Dermis blood vessel endothelial cell (primary cell): ENCODE results near the gene EFNB1. TPM values are rescaled to one million over a fixed set of nuclear protein-coding genes. Genes with fewer than 3 reads are reported as not detected.

Source experiments
- DNase-seq: peaks from one replicate; pipeline ENCODE4 v3.0.0; 2010
- total RNA-seq: library from RNA; depleted of rRNA; stranded (reverse); fragments of >200 nt; gene quantifications from 2 replicates; pipeline ENCODE4 v1.2.3, GENCODE V29; 2014

The EFNB1 gene
- total RNA-seq, 1 donor from 2014 or later, result 43.4 TPM

DNA sequence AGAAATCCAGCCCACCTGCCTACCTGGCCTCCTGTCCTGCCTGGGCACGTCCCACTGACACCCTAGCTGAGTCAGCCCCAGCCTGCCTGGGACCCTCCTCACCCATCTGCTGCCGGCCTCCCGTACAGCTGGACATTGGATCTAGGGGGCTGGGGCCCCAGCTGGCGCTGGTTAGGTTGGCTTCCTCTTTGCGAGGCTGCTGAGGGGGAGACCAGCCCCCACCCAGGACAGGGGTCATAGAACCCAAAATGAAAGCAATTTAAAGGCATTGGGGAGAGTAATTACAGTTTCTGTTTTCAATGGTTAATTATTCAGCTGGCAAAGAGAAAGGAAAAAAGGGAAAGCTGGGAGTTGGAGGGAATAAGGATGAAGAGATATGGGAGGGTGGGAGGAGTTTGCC lies 15.8 kb downstream of the EFNB1 start:
- no peak for DNase-seq

DNA sequence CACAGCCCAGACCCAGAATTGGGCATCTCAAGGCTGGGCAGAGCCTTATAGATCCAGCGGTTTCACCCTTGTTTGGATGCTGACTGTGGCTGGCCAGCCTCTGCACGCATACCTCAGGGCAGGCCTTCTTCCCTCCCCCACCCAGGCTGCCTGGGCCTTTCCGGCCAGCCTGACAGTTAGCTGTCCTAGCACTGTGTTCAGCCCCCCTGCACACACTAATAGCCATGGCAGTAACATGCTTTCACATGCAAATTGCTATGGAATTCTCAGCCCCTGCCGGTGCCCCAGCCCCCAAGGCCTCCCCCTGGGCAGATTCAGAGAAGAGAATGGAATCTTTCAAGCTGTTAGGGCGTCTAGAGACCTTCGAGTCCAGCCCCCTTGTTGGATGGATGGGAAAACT lies 17.7 kb downstream of the EFNB1 start:
- DNase-seq, result no peak

DNA sequence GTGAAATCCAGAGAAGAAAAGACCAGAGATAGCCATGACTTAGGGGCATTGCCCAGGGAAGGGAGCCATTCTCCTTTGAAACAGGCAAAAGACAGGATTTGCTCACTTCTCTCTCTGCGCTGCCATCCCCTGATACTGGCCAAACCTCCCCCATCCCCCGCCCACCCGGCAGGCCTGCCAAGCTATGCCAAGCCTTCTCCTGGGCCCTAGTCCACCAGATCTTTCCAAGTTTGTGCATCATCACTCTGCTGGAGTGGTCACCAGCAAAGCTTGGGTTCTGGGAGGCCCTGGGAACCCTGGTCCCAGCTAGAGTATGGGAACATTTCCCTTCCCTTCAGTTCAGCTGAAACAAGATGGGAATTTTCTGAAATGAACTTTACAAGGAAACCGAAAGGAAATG lies 18.4 kb downstream of the EFNB1 start:
- no peak for DNase-seq

DNA sequence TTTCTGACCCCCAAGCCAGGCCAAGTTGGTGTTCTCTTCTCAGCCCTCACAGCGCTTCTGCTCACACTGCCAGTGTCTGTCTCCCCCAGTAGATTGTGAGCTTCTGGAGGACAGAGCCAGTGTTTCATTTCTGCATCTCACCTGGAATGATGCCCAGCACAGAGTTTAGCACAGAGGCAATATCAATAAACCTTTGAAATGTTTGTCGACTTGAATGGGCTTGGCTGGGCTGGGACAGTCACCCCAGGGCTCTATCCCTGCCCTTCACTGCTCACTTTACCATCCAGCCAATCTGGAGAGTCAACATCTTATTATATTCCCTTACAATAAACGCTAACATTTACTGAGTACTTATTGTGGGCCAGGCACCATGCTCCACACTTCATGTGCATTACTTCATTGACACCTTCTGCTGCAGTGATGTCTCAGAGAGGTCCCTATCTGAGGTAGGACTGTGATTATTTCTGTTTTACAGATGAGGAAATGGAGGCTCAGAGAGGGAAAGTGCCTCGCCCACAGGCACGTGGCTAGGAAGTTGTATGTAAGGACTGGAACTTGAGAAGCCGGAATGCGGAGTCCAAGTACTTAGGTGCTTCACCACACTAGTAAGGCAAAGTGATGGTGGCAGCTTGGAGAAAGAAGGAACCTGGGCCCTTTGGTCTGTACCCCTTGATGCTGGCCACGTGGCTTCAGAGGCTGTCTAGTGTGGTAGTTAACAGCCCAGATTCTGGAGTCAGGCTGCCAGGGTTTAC lies 19.5 kb downstream of the EFNB1 start:
- DNase-seq, result no peak

DNA sequence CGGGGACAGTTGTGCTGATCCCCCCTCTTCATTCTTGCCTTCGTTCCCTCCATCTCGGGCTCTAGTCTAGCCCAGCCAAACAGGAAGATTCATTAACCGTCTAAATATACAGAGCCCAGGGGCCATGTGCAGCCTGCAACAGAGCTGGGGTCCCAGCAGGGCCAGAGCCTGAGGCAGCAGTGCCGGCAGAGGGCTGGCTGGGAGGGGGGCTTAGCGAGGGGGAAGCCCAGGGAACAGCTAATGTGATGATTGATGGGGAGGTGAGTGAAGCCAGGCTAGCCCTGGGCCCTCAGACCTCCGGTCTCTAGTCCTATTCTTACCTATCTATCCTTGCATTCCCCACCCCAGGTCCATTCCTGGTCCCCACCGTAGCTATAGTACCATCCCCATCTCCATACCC lies 22.3 kb downstream of the EFNB1 start:
- no peak for DNase-seq

DNA sequence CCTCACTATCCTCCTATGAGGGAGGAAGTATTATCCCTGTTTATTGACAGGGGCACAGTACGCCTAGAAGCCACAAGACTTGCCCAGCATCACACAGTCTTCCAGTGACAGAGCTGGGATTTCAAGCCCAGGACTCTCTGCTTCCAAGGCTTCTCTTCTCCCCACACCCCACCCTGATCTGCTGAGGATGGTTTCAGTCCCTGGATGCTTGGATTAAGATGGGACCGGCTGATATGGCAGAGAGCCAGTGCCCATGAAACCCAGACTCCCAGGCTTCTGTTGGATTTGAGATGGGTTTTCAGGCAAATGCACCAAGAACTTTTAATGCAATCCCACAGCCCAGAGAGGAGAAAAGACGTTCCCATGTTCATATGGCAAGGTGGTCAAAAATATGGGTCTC lies 23.2 kb downstream of the EFNB1 start:
- no peak for DNase-seq

DNA sequence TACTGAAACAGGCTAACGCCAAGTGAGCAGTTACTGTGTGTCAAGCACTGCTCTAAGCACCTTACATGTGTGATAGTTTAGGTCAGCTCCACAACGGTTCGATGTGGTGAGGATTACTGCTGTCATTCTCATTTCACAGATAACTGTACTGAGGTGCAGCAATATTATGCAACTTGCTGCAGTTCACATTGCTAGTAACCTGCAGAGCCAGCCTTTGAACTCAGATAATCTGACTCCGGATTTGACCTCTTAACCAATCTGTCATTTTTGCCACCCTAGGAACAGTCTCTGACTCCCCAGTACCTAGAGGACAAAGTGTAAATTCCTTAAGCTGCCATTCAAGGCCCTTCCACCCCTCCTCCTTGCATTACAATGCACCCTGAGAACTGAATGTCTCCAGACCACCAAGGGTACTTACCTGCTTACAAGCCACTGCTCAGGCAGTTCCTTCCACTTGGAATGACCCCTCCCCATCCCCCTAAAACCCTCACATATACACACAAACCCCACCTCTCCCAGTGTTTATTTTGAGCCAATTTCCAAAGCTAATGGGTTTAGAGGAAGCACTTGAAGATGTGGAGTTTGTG lies 24.9 kb downstream of the EFNB1 start:
- no peak for DNase-seq

DNA sequence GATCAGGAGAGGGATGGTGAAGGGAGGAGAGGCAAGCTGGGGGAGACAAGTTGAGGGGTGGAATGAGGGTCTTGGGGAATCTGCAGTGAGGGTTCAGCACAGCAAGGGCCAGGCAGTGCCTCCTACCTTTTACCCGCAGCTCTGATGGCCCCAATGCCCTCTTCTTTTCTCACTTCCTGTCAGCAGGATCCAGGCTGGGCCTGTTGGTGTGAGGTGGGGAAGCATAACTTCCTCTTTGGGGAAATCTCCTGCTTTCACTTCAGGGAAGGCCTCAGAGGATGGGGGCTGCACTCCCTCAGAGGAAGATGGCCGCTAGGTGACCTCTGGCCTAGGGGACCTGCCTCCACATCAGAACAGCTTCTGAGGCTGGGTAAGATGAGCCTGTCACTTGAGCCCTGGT lies 36.5 kb downstream of the EFNB1 start:
- no peak for DNase-seq

DNA sequence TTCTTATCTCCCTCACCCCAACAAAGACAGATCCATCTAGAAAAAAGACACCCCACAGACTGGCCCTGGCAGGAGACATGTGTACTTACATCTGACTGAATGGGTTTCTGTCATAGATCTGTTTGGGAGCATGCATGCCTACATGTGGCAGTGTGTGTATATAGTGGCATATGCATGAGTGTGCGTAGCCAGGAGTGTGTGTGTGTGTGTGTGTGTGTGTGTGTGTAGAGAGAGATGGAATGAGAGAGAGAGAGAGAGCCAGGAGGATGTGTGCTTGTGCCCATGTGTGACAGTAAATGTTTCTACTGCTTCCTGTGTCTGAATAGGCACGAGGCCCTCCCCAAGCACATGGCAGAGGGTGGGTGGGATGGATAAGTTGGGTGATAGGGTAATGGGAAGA lies 37.1 kb downstream of the EFNB1 start:
- DNase-seq, result no peak

DNA sequence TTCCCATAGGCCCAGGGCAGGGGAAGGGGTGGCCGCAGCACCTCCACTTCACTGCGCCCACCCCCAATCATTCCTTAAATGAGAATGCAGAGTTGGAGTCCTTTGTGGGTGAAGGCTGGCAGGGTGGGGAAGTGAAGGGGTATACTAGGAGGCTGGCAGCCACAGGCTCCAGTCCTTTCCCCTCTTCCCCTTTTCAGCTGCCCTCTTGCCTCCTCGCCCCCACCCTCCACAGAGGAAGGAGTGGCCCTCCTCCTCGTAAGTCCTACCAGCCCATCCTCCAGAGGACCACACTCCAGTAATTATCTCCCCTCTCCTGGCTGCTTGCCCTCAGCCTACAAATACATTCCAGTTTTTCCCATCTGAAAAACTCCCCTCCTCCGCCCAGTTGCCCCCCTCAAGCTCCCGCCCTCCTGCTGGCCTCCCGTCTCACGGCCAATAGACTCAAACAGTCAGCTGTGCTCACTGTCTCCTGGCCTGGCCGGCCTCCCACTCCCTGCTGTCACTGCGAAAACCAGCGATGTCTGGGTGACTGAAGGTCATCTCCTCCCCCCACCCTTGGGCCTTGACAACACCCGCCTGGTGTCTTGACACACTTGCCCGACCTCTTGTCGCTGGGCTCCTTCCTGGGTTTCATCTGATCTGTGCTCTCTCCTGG lies 38.8 kb downstream of the EFNB1 start:
- no peak for DNase-seq

DNA sequence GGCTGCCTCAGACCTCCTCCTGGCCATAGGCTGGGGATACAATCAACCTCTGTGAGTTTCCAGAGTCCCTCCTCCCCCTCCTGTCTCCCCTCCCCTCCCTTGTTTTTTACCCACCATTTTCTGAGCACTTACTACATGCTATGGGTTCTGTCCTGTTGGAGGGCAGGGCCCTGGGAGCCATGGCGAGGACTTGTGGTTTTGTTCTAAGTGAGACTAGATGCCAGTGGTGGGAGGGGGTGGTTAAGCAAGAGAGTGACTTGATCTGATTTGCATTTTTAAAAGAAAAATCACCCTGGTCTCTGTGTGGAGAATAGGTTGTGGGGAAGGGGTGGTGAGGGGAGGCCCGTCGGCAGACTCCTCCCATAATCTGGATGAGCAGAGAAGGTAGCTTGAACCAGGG lies 39.5 kb downstream of the EFNB1 start:
- no peak for DNase-seq

DNA sequence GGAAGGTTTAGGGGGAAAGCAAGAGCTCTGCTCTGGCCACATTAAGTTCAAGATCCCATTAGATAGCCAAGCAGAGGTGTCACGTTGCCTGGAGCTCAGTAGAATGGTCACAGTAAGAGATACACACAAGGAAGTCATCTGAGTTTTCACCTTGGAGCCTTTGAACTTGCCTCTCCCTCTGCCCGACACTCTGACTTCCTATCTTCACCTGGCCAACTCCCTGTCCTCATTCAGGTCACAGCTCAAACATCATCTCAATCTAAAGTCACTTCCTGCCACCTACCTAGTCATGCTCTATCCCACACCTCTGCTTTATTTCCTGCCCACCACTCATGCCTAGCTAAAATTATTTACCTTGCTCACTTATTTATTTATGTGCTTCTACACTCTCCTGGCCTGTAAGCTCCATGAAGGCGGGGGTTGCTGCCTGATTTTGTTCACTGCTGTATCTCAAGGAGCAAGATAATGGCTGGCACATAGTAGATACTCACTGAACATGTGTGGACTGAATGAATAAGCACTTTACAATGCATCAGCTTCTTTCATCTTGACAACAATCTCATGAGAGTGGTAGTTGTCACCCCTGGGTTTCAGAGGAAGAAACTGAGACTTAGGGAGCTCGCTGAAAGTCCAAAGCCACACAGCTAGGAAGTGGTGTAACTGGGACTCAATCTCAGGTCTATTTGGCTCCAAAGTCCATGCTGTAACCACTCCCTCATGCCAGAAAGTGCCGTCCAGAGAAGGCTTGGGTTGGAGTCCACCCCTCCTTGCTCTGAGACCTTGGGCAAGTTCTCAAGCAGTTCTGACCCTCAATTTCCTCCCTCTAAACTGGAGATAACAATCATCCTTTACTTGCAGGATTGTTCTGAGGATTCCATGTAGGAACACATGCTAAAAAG lies 40.3 kb downstream of the EFNB1 start:
- DNase-seq, result no peak

DNA sequence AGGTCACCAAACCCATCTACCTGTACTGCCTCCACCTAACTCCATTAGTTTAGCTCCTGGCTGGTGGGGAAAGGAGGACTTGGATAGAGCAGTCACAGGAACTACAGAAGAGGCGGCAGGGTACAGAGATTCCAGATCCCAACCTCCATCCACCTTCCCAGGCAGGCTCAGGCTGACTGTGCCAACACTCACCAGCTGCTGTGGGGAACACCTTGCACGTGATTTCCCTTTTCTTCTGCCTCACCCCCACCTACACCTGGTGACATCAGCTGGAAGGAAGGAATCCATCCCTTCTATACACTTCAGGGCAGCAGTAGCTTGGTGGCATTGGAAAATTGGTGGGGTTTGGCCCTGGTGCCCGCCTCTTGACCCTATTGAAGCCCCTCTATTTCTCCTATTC lies 41.5 kb downstream of the EFNB1 start:
- no peak for DNase-seq

DNA sequence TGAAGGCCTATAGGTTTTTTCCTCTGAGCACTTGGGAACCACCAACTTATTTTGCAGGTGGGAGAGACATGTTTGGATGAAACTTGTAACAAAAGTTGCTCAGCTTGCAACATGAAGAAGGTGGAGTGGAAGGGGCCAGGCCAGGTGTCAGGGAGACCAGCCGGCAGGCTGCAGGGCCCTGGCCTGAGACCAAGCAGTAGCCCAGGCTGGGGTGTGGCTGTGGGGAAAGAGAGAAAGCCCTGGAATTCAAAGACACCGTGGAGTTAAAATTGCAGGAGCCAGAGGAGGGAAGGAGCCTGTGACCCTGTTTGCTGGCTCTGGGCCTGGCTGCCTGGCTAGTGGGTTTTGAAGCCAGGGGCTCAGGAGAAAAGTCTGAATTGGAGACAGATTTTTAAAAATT lies 43.4 kb downstream of the EFNB1 start:
- DNase-seq, result no peak

DNA sequence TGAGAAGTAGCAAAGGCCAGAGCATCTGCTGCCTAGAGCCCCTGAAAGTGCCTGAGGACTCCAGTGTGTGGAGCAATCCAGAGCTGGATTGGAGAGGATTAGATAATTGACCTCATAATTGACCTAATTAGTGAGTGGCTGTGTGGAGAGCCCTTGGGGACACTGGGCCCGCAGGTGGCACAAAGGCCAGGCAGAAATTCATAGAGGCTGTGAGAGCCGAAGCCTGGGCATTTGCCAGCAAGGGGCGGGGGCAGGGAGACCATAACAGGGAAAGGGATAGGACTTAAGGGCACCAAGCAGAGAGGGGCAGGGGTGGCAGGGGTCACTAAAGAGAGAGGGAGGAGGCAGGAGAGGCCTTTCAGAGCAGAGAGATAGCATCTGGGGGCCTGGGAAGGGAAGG lies 45.3 kb downstream of the EFNB1 start:
- DNase-seq, result no peak

DNA sequence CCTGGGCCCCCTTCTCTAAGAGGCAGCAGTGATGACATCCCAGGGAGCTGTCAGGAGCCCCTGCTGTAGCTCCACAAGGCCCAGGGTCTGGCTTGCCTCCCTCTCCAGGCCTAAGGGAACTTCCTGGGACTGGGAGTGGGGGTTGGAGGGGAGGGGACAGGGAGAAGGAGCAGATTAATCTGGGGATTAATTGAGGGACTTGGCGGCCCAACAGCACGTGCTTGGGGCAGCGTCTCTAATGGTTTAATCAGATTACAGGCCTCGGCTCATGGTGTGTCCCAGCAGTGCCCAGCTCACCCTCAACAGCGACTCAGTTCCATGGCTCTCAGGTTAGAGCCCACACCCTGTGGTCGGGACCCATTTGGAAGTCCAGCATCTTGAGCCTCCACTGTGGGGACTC lies 47.9 kb downstream of the EFNB1 start:
- DNase-seq, result no peak

DNA sequence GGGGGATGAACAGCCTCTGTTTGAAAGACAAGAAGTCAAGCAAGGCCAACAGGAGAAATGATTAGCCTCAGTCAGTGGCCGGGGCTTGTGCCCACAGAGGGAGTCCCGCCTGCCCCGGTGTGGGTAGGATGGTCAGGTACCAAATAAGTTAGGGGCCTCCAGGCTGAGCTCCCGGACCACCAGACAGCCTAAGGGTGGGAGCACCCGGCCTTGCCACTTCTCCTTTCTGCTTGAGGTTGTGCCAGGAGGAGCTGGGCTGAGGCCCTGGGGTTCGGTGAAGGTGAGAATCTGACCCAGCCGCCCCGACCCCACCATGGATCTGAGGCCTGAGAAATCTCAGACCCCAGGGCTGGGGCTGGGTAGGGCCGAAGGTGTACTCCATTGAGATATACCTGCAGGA lies 48.8 kb downstream of the EFNB1 start:
- no peak for DNase-seq

DNA sequence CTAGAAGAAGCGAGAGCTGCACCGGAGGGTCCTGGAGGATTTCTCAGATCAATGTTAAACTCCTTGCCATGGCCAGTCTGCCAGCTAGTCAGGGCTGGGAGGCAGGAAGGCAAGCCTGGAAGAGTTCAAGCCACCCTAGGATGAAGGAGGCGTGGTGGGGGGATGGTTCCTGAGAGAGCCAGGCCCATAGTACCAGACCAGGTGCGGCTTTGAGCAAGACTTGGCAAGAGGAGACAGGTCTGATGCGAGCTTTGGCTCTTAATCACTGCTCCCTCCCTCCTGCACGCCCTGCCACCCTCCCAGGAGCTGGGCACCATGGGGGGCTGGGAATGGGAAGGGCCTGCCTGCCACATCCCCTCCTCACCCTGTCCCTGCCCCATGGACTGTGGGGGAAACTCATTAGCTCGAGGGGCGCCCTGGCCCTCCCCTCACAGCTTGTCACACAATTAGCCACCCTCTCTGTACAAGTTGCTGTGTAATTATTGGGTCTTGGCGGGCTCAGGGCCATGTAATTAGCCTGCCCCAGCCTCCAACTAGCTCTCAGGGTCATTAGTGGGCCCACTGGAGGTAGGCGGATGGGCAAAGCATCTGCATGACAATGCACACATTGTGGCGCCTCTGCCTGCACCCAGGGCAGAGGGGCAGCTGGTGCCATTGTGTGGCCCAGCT lies 50.3 kb downstream of the EFNB1 start:
- no peak for DNase-seq

DNA sequence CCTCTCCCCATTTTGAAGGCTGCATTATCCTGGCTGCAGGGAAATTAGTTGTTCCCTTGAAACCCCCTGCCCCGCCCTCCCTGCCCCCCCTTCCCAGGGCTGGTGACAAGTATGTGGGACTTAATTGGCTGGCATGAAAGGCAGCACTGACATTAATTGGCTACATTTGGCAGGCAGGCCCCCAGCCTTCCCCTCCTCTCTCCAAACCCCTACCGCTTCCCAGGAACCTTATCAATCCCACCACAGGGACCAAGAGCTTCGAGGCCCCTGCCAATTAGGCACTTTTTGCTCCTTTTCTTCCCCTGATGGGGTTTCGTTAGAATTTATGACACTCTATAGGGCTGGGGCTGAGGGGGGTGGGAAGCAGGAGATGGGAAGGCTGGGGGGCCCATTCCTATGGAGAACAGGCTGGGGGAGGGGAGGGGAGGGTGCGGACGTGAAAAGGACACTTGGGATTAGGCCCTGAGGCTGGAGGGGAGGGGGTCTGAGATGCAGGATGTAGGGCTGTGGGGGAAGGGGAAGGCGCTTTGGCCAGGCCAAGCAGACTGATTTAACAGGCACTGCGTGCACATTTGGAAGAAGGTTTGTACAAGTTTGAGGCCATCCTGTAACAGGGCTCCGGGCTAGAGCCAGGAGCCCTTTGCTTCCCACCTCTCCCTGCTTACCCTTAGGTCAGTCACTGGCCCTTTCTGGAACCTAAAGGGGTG lies 52.2 kb downstream of the EFNB1 start:
- DNase-seq, result no peak

DNA sequence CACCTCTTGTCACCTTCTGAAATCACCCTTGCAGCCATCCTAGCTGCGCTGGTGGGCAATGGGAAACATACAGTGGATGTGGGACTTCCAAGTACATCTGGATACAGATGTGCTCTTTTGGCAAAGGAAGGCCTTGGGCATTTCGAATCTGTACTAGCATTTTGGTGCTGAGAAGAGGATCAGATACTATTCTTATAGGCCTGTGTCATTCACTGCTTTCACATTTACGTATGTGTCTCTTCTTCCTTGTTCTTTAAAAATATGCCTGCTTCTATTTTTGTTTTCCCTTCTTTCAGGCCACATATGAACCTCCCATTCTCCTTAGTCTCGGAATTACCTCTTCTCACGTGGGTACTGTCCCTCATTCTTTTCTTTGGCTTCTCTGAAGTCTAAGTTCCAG lies 53.1 kb downstream of the EFNB1 start:
- DNase-seq, result no peak

DNA sequence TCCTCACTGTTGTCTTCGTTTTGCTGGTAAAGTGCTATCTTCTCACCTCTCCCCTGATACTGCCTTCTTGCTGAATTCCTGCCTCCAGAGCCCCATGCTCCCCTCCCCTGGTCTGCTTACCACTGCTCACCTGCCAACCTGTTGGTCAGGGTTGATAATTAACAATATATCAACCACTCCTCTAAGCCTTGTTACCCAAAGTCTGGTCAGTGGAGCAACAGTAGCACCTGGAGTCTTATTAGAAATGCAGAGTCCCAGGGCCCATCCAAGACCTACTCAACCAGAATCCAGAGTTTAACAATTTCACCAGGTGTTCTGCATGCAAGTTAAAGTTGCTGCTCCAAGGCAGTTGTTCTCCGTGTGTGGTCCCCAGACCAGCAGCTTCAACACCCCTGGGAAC lies 55.0 kb downstream of the EFNB1 start:
- no peak for DNase-seq

DNA sequence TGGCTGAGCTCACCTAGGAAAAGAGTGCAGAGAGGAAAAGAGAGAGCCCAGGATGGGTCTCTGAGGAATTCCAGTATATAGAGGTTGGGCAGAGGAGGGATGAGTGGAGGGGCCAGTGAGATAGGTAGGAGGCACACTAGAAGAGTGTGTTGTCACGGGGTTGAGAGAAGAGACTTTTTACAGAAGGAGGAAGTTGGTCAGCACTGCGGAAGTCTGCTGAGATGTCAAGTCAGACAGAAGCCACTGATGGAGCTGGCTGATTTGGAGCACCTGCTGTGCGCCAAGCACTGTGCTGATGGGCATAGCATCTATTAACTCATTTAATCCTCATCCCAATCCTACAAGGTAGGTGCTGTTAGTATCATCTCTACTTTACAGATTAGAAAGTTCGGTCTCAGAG lies 60.4 kb downstream of the EFNB1 start:
- no peak for DNase-seq
